ENCODE measurements around the gene HOXC10.

GRCh38 chr12:53998110-53998899, 13.4 kb downstream of the HOXC10 start:
- TF ChIP-seq CTCF (IDR thresholded peaks at IDR 0.05) (no peak), POLR2A (IDR thresholded peaks at IDR 0.05) (no peak), POLR2AphosphoS5 (IDR thresholded peaks at IDR 0.05) (no peak)

Data from transverse colon (tissue), 4 donors.